ENCODE results near the gene CREB5. TPM values are rescaled to one million over a fixed set of nuclear protein-coding genes. Genes with fewer than 3 reads are reported as not detected.
A peak's percentile ranks its signal among the peaks of the same experiment; 100 is the strongest.

Gene CREB5
- total and polyA plus RNA-seq, 7 donors = 0.80 to 42.1 (median 4.6) TPM

DNA sequence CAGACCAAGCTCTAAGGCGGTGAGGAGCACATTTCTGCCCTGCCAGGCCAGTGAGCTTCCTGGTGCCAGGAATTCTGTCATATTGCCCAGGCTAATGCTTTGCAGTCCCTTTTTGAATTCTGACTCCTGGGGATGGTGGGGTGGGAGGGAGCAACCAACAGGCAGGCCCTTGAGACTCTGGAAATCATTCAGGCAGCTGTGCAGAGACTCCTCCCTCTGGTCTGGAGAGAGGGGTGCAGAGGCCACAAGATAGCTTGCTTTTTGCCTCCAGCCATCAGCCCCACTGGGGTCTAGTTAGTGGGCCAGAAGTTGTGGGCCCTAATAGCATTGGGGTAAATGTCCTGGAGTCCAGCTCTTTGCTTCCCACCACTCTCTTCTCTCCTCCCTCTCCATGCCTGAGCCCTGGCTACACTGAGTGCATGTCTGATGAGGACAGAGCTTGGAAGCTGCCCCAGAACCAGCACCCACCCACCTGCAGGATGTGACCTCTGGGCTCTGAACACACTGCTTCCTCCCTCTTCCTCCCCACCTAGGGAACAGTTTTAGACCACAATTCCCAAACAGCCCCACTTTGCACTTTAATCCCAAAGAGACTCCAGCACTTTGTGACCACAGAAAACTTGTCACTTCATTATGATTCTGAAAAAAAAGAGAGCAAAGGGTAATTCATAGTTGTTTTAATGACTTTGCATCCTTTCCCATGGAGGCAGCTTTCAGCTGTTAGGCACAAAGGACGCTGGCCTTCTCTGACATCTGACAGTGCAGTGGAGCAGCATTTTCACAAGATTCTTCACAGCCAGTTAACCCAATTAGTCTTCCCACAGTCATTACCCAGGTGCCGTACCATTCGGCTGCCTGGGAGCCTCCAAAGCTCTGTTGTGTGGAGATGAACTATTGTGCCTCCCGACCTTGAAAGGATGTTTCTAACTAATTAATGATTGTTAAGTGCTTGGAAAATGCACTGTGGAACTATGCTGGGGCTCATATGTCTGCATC lies 283.3 kb downstream of the CREB5 start:
- intact Hi-C loops (cut with DNase I) = no loop called here

GRCh38 chr7:28697913-28698563 lies 285.7 kb downstream of the CREB5 start:
- H3K4me1 ChIP-seq = peaks cover 0 to 30% (median 14%) of the 10 kb centered on the region in 4 donors

More for the DNA sequence above, 283.3 kb downstream of the CREB5 start:
- Histone ChIP-seq H3K27ac (no peak overlapping the region), H3K4me1 (peaks cover 0 to 16% (median 2%) of the 10 kb centered on the region in 4 donors), H3K27me3 (no peaks in the 10 kb centered on the region), H3K36me3 (no peaks in the 10 kb centered on the region), H3K4me3 (no peak overlapping the region), H3K9me3 (no peaks in the 10 kb centered on the region)
- no peak for TF ChIP-seq CTCF (IDR thresholded peaks at IDR 0.05)
- TF ChIP-seq POLR2A (IDR thresholded peaks at IDR 0.05) = no peak
- no peak for TF ChIP-seq EP300 (IDR thresholded peaks at IDR 0.05)
- no peak for TF ChIP-seq POLR2AphosphoS5 (IDR thresholded peaks at IDR 0.05)
- WGBS, 2 donors = 74 to 81% methylated on average over 5 of the region's 5 CpGs
- DNase-seq = no peak

DNA sequence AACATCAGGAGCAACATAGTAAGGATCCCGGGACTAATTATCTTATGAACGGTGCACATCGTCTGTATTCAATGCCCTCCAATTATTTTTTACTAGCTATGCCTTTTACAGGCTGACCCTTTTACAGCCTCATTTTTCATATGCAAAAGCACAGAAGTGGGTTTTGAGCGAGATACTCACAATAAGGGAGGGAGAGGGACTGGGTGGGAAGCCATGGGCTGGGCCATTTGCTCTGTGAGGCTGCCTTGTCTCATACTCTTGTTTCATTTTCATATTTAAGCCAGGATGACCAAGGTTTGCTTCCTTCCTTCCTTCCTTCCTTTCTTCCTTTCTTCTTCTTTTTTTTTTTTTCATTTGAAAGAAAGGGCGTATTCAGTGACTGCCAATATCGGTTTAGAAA lies 286.5 kb downstream of the CREB5 start:
- intact Hi-C loops (cut with DNase I) = no loop called here
- Histone ChIP-seq H3K4me1 (peaks cover 0 to 33% (median 16%) of the 10 kb centered on the region in 4 donors), H3K27ac (peak overlapping the region in 1 of 4 donors; percentile 0), H3K4me3 (peak overlapping the region in 1 of 4 donors; percentile 1), H3K36me3 (no peaks in the 10 kb centered on the region), H3K9me3 (no peaks in the 10 kb centered on the region), H3K27me3 (no peaks in the 10 kb centered on the region)
- 82 to 86% methylated on average over 6 of the region's 6 CpGs for WGBS, 2 donors
- no peak for DNase-seq
- no peak for TF ChIP-seq POLR2A (IDR thresholded peaks at IDR 0.05)
- TF ChIP-seq CTCF (IDR thresholded peaks at IDR 0.05) = no peak
- no peak for TF ChIP-seq EP300 (IDR thresholded peaks at IDR 0.05)
- no peak for TF ChIP-seq POLR2AphosphoS5 (IDR thresholded peaks at IDR 0.05)

More at GRCh38 chr7:28697913-28698563, 285.7 kb downstream of the CREB5 start:
- no peak for TF ChIP-seq POLR2A (IDR thresholded peaks at IDR 0.05)
- TF ChIP-seq POLR2AphosphoS5 (IDR thresholded peaks at IDR 0.05) = no peak
- TF ChIP-seq CTCF (IDR thresholded peaks at IDR 0.05) = no peak
- TF ChIP-seq EP300 (IDR thresholded peaks at IDR 0.05) = no peak
- Histone ChIP-seq H3K36me3 (no peaks in the 10 kb centered on the region), H3K27me3 (no peaks in the 10 kb centered on the region), H3K9me3 (no peaks in the 10 kb centered on the region), H3K4me3 (no peak overlapping the region), H3K27ac (no peak overlapping the region)
- intact Hi-C loops (cut with DNase I) = no loop called here
- 64 to 75% methylated on average over 6 of the region's 6 CpGs for WGBS, 2 donors
- no peak for DNase-seq

- H3K27me3 ChIP-seq = no peaks in the 10 kb centered on the region
- peak overlapping the region in 1 of 4 donors; percentile 18 for H3K4me3 ChIP-seq
- H3K4me1 ChIP-seq = peaks cover 0 to 33% (median 16%) of the 10 kb centered on the region in 4 donors
- H3K9me3 ChIP-seq = no peaks in the 10 kb centered on the region
- intact Hi-C loops (cut with DNase I) = no loop called here
- peak overlapping the region in 2 of 4 donors; percentile 59 to 62 for H3K27ac ChIP-seq
- TF ChIP-seq CTCF (IDR thresholded peaks at IDR 0.05) (no peak), POLR2A (IDR thresholded peaks at IDR 0.05) (no peak), EP300 (IDR thresholded peaks at IDR 0.05) (no peak), POLR2AphosphoS5 (IDR thresholded peaks at IDR 0.05) (no peak)
- WGBS, 2 donors = 80 to 82% methylated on average over 7 of the region's 7 CpGs
- DNase-seq = no peak
- no peaks in the 10 kb centered on the region for H3K36me3 ChIP-seq
Observed at GRCh38 chr7:28700096-28700495, 287.8 kb downstream of the CREB5 start.
